Anterior cingulate cortex (tissue), 58 donors: ENCODE data around the gene LDLRAD4.

Experiments
- DNase-seq, 58 donors: peaks; one replicate each; lab custom pipeline; 2025; lab: John Stamatoyannopoulos, UW

LDLRAD4 gene

GRCh38 chr18:13415736-13416135 is 197.2 kb downstream of the LDLRAD4 start:
- no peak for DNase-seq

- DNase-seq, result no peak
These were observed 197.6 kb downstream of the LDLRAD4 start for GRCh38 chr18:13416208-13416607.

GRCh38 chr18:13416848-13417247 is 198.3 kb downstream of the LDLRAD4 start:
- no peak for DNase-seq

- no peak for DNase-seq
These were observed 199.6 kb downstream of the LDLRAD4 start for GRCh38 chr18:13418013-13418710.

- no peak for DNase-seq
These were observed 202.6 kb downstream of the LDLRAD4 start for GRCh38 chr18:13420969-13421686.

- DNase-seq, result no peak
These were observed 204.1 kb downstream of the LDLRAD4 start for GRCh38 chr18:13422541-13423147.

GRCh38 chr18:13423352-13423751 is 204.8 kb downstream of the LDLRAD4 start:
- DNase-seq, result no peak

GRCh38 chr18:13424363-13424762 is 205.8 kb downstream of the LDLRAD4 start:
- DNase-seq, result no peak

GRCh38 chr18:13425357-13426091 is 207.0 kb downstream of the LDLRAD4 start:
- DNase-seq, result no peak

GRCh38 chr18:13427354-13427753 is 208.8 kb downstream of the LDLRAD4 start:
- DNase-seq, result peak in 3 of 58 donors; percentile 12 to 39 (median 26)

- no peak for DNase-seq
These were observed 209.8 kb downstream of the LDLRAD4 start for GRCh38 chr18:13428319-13428718.

GRCh38 chr18:13429016-13429415 is 210.5 kb downstream of the LDLRAD4 start:
- DNase-seq, result no peak

- DNase-seq, result no peak
These were observed 211.4 kb downstream of the LDLRAD4 start for GRCh38 chr18:13429884-13430510.

- DNase-seq, result no peak
These were observed 212.1 kb downstream of the LDLRAD4 start for GRCh38 chr18:13430663-13431062.

- DNase-seq, result no peak
These were observed 213.3 kb downstream of the LDLRAD4 start for GRCh38 chr18:13431886-13432285.

GRCh38 chr18:13433125-13433524 is 214.6 kb downstream of the LDLRAD4 start:
- no peak for DNase-seq

GRCh38 chr18:13433685-13434084 is 215.1 kb downstream of the LDLRAD4 start:
- no peak for DNase-seq

GRCh38 chr18:13434854-13435253 is 216.3 kb downstream of the LDLRAD4 start:
- no peak for DNase-seq

GRCh38 chr18:13435586-13436333 is 217.2 kb downstream of the LDLRAD4 start:
- DNase-seq, result no peak

GRCh38 chr18:13436576-13436975 is 218.0 kb downstream of the LDLRAD4 start:
- DNase-seq, result peak in 12 of 58 donors; percentile 2 to 67 (median 21)
